GM12878 (cell line): Measurements from ENCODE around the gene CLEC2B. TPM values are rescaled to one million over a fixed set of nuclear protein-coding genes. Genes with fewer than 3 reads are reported as not detected.

ENCODE experiments used
- ATAC-seq: fragments of 200-7000 bp; cut with Tn5 transposase; 3 replicates; pipeline ENCODE4 v1.9.1; 2020; ENCODE audit warnings: mild to moderate bottlenecking, moderate library complexity
- BruUV-seq: library from RNA; stranded (reverse); fragments of 400-500 nt; replicated peaks from 2 replicates; lab custom pipeline; 2021; lab: Mats Ljungman, UMichigan
- CTCF ChIA-PET: fragments of 300-600 bp; sonication (Branson Sonifier 250); formaldehyde crosslinking; extraction: SDS; loops from one replicate; lab custom pipeline; 2021; ENCODE audit warnings: inconsistent platforms; lab: Yijun Ruan, JAX
- POLR2A ChIA-PET: fragments of 350-600 bp; formaldehyde crosslinking; extraction: SDS; loops from one replicate; lab custom pipeline; 2021; ENCODE audit warnings: inconsistent platforms; lab: Charles Lee
- RAD21 ChIA-PET: fragments of 300-600 bp; sonication (Branson Sonifier 250); formaldehyde crosslinking; loops from one replicate; lab custom pipeline; 2023; ENCODE audit warnings: antibody characterized with exemption; ENCODE audit not compliant: unreplicated experiment; lab: Charles Lee
- SMC1A ChIA-PET: fragments of 300-600 bp; sonication (Branson Sonifier 250); formaldehyde crosslinking; loops from one replicate; lab custom pipeline; 2023; ENCODE audit not compliant: unreplicated experiment, uncharacterized antibody; lab: Charles Lee
- DNase-seq: peaks from one replicate; pipeline ENCODE4 v3.0.0-alpha.2; 2011; ENCODE audit warnings: low read depth, low spot score
- FAIRE-seq: peaks from 3 replicates; lab custom pipeline; 2011; peaks lifted over from hg19 to GRCh38; lab: Jason Lieb, UNC
- H2AFZ ChIP-seq: 2 replicates; pipeline ENCODE4 v1.6.0; 2011; ENCODE audit warnings: low read depth, low read length, control low read depth; ENCODE audit not compliant: control insufficient read depth
- H3K27ac ChIP-seq: 2 replicates; pipeline ENCODE4 v1.5.1; 2011; ENCODE audit warnings: control low read depth; ENCODE audit not compliant: control insufficient read depth, insufficient read depth
- H3K27me3 ChIP-seq, 2 experiments: replicated peaks in 1 of 2; 2 replicates each; pipeline versions ENCODE4 v1.6.0 to v1.6.1; 2011; ENCODE audit warnings: low read length in 1 of 2; ENCODE audit not compliant: control insufficient read depth in 2 of 2, insufficient read depth in 2 of 2
- H3K36me3 ChIP-seq, 2 experiments: 2 replicates each; pipeline ENCODE4 v1.5.1; 2011; ENCODE audit warnings: low read length in 1 of 2; ENCODE audit not compliant: control insufficient read depth in 2 of 2, insufficient read depth in 2 of 2
- H3K4me1 ChIP-seq: 2 replicates; pipeline ENCODE4 v1.6.1; 2011; ENCODE audit warnings: mild to moderate bottlenecking, low read length, moderate library complexity, mixed read lengths; ENCODE audit not compliant: control insufficient read depth, insufficient read depth
- H3K4me2 ChIP-seq: 2 replicates; pipeline ENCODE4 v1.6.0; 2011; ENCODE audit warnings: control low read depth; ENCODE audit not compliant: control insufficient read depth, insufficient read depth
- H3K4me3 ChIP-seq: fragments of 200-600 bp; sonication (generic); 2 replicates; pipeline ENCODE4 v1.5.1; 2016
- H3K79me2 ChIP-seq: 2 replicates; pipeline ENCODE4 v1.6.0; 2011; ENCODE audit warnings: low read length; ENCODE audit not compliant: control insufficient read depth, insufficient read depth
- H3K9ac ChIP-seq: 2 replicates; pipeline ENCODE4 v1.8.0; 2011; ENCODE audit warnings: low read length, control low read depth, mixed read lengths; ENCODE audit not compliant: control insufficient read depth, insufficient read depth
- H3K9me3 ChIP-seq: replicated peaks from 3 replicates; pipeline ENCODE4 v1.5.1; 2011; ENCODE audit warnings: mild to moderate bottlenecking, low read length; ENCODE audit not compliant: control insufficient read depth, insufficient read depth
- H4K20me1 ChIP-seq: 2 replicates; pipeline ENCODE4 v1.6.0; 2011; ENCODE audit not compliant: control insufficient read depth, insufficient read depth
- CHD1 ChIP-seq: IDR thresholded peaks from 2 replicates; pipeline ENCODE4 v1.6.1; 2012; ENCODE audit warnings: low read depth, low read length, improper control_type of control experiment
- MEF2B ChIP-seq: fragments of 450-650 bp; IDR thresholded peaks from 2 replicates; pipeline ENCODE4 v1.6.1; 2018; ENCODE audit warnings: mild to moderate bottlenecking, moderate library complexity; ENCODE audit not compliant: partially characterized antibody, poor library complexity, severe bottlenecking
- NR2C2 ChIP-seq: IDR thresholded peaks from 2 replicates; pipeline ENCODE4 v1.6.1; 2011; ENCODE audit warnings: borderline replicate concordance, low read depth; ENCODE audit not compliant: control insufficient read depth, insufficient read length
- PML ChIP-seq: IDR thresholded peaks from 2 replicates; pipeline ENCODE4 v1.6.1; 2012; ENCODE audit warnings: low read length, inconsistent platforms
- POLR2AphosphoS2 ChIP-seq: IDR thresholded peaks from 2 replicates; pipeline ENCODE4 v1.6.1; 2011; ENCODE audit warnings: low read depth, mild to moderate bottlenecking, low read length, improper control_type of control experiment, moderate library complexity
- SREBF1 ChIP-seq: IDR thresholded peaks from 2 replicates; pipeline ENCODE4 v1.6.1; 2012; ENCODE audit warnings: mild to moderate bottlenecking, low read length
- WGBS: methylation state at CpG from one replicate; pipeline ENCODE4 v1.1.6; 2016; ENCODE audit warnings: low lambda C conversion rate; ENCODE audit not compliant: insufficient replicate concordance, insufficient coverage; ENCODE audit errors: missing lambda C conversion rate; 5-methylcytosine and 5-hydroxymethylcytosine counted together
- in situ Hi-C: fragments of 300-500 bp; cut with MboI; formaldehyde crosslinking; loops from 9 replicates; pipeline ENCODE4 v1.14.3; 2018; ENCODE audit warnings: mixed read lengths
- intact Hi-C: fragments of 100-400 bp; cut with micrococcal nuclease; formaldehyde crosslinking; loops from one replicate; pipeline ENCODE4 v1.14.2; 2022; ENCODE audit not compliant: unreplicated experiment
- polyA plus RNA-seq, 11 experiments: library from polyadenylated mRNA; depleted of rRNA in 4 of 11; unstranded in 6 of 11; stranded (reverse) in 5 of 11; fragments of >200 nt; fragmentation: Nextera tagmentation in 4 of 11; fragmentation: Illumina TruSeq in 1 of 11; extraction: Ambion mirVana in 4 of 11; extraction: Trizol in 1 of 11; gene quantifications; 1 replicate in 1 of 11; 2 replicates in 10 of 11; pipeline versions ENCODE4 v1.2.1 to v1.2.3, GENCODE V29; 2011 to 2016; ENCODE audit warnings: inconsistent platforms in 2 of 11, missing spikeins in 2 of 11, low read depth in 1 of 11
- total RNA-seq, 4 experiments: library from RNA; depleted of rRNA in 3 of 4; stranded (reverse); fragments of >200 nt in 3 of 4; fragmentation: Illumina TruSeq in 1 of 4; extraction: Trizol in 1 of 4; gene quantifications; 2 replicates each; pipeline versions ENCODE4 v1.2.1 to v1.2.3, GENCODE V29; 2013 to 2021
- TF ChIP-seq, protein P1 (sequence below): fragments of 450-650 bp; formaldehyde crosslinking; IDR thresholded peaks from 2 replicates; pipeline ENCODE4 v1.4.0; 2020; ENCODE audit warnings: mild to moderate bottlenecking, moderate library complexity
- TF ChIP-seq, protein P2 (sequence below): fragments of 450-650 bp; formaldehyde crosslinking; IDR thresholded peaks from 2 replicates; pipeline ENCODE4 v1.4.0; 2022; ENCODE audit warnings: mild to moderate bottlenecking, moderate library complexity
- TF ChIP-seq, protein P3 (sequence below): IDR thresholded peaks from 2 replicates; pipeline ENCODE4 v1.6.1; 2011; ENCODE audit warnings: mild to moderate bottlenecking, low read depth, low read length, moderate library complexity; ENCODE audit not compliant: insufficient replicate concordance
- TF ChIP-seq, protein P4 (sequence below): fragments of 450-650 bp; IDR thresholded peaks from 2 replicates; pipeline ENCODE4 v1.6.1; 2017; ENCODE audit warnings: antibody characterized with exemption, mild to moderate bottlenecking, moderate library complexity

The CLEC2B gene
- total and polyA plus RNA-seq, 10 of the 15 experiments (the other 5 are each of a cell fraction or from before 2014, with no cell fraction given) = 7.1 to 21.6 (median 12.0) TPM

DNA sequence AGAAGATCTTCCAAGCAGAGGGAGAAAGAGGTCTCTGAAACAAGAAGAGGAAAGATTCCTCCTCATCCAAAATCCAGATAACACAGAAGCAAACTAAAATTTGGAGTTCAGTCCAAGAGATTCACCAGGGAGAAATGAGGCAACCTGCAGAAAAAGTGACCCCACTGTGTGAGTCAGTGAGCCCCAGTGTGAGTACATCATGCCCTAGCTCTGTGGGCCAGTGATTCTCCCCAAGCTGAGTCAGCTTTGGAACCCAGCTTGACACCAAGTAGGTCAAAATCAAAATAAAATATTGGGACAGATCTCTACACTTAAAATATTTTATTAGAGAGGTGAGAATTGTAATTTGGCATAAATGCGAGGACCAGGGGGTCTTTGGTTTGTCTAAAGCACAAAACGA, 17.2 kb downstream of the CLEC2B start:
- Histone ChIP-seq H3K36me3 (no peaks in the 10 kb centered on the region), H3K4me2 (no peak overlapping the region), H3K27ac (no peak overlapping the region), H3K79me2 (no peaks in the 10 kb centered on the region), H4K20me1 (no peaks in the 10 kb centered on the region), H3K4me1 (no peaks in the 10 kb centered on the region), H2AFZ (no peak overlapping the region), H3K4me3 (no peak overlapping the region), H3K27me3 (no peaks in the 10 kb centered on the region), H3K9me3 (no peaks in the 10 kb centered on the region), H3K9ac (no peak overlapping the region)
- WGBS = 7% methylated on average over 2 of the region's 2 CpGs
- no TSS peak for BruUV-seq
- no peak for ATAC-seq
- ChIA-PET CTCF (interaction anchor here (1.2 kb wide), 1 partner anchor 38 kb away, joined by 11 read pairs; no protein-coding TSS in a partner anchor), SMC1A (interaction anchor here (0.7 to 1.5 kb wide), 2 partner anchors 52 to 808 kb away, joined by 5 to 6 read pairs; no protein-coding TSS in a partner anchor), POLR2A (no interaction called here), RAD21 (no interaction called here)
- no peak for FAIRE-seq
- in situ Hi-C loops (no loop called here), intact Hi-C loops (no loop called here)
- no peak for DNase-seq
- TF ChIP-seq SREBF1 (no peak), MEF2B (no peak), CHD1 (no peak), POLR2AphosphoS2 (no peak), NR2C2 (no peak), PML (no peak)
- TF ChIP-seq, protein P1, sequence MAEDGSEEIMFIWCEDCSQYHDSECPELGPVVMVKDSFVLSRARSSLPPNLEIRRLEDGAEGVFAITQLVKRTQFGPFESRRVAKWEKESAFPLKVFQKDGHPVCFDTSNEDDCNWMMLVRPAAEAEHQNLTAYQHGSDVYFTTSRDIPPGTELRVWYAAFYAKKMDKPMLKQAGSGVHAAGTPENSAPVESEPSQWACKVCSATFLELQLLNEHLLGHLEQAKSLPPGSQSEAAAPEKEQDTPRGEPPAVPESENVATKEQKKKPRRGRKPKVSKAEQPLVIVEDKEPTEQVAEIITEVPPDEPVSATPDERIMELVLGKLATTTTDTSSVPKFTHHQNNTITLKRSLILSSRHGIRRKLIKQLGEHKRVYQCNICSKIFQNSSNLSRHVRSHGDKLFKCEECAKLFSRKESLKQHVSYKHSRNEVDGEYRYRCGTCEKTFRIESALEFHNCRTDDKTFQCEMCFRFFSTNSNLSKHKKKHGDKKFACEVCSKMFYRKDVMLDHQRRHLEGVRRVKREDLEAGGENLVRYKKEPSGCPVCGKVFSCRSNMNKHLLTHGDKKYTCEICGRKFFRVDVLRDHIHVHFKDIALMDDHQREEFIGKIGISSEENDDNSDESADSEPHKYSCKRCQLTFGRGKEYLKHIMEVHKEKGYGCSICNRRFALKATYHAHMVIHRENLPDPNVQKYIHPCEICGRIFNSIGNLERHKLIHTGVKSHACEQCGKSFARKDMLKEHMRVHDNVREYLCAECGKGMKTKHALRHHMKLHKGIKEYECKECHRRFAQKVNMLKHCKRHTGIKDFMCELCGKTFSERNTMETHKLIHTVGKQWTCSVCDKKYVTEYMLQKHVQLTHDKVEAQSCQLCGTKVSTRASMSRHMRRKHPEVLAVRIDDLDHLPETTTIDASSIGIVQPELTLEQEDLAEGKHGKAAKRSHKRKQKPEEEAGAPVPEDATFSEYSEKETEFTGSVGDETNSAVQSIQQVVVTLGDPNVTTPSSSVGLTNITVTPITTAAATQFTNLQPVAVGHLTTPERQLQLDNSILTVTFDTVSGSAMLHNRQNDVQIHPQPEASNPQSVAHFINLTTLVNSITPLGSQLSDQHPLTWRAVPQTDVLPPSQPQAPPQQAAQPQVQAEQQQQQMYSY = no peak
- TF ChIP-seq, protein P2, sequence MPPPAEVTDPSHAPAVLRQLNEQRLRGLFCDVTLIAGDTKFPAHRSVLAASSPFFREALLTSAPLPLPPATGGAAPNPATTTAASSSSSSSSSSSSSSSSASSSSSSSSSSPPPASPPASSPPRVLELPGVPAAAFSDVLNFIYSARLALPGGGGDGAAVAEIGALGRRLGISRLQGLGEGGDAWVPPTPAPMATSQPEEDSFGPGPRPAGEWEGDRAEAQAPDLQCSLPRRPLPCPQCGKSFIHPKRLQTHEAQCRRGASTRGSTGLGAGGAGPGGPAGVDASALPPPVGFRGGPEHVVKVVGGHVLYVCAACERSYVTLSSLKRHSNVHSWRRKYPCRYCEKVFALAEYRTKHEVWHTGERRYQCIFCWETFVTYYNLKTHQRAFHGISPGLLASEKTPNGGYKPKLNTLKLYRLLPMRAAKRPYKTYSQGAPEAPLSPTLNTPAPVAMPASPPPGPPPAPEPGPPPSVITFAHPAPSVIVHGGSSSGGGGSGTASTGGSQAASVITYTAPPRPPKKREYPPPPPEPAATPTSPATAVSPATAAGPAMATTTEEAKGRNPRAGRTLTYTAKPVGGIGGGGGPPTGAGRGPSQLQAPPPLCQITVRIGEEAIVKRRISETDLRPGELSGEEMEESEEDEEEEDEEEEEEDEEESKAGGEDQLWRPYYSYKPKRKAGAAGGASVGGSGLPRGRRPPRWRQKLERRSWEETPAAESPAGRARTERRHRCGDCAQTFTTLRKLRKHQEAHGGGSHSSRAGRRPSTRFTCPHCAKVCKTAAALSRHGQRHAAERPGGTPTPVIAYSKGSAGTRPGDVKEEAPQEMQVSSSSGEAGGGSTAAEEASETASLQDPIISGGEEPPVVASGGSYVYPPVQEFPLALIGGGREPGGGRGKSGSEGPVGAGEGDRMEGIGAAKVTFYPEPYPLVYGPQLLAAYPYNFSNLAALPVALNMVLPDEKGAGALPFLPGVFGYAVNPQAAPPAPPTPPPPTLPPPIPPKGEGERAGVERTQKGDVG (CRISPR knock-in tag) = no peak
- TF ChIP-seq, protein P3, sequence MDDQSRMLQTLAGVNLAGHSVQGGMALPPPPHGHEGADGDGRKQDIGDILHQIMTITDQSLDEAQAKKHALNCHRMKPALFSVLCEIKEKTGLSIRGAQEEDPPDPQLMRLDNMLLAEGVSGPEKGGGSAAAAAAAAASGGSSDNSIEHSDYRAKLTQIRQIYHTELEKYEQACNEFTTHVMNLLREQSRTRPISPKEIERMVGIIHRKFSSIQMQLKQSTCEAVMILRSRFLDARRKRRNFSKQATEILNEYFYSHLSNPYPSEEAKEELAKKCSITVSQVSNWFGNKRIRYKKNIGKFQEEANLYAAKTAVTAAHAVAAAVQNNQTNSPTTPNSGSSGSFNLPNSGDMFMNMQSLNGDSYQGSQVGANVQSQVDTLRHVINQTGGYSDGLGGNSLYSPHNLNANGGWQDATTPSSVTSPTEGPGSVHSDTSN = no peak
- TF ChIP-seq, protein P4, sequence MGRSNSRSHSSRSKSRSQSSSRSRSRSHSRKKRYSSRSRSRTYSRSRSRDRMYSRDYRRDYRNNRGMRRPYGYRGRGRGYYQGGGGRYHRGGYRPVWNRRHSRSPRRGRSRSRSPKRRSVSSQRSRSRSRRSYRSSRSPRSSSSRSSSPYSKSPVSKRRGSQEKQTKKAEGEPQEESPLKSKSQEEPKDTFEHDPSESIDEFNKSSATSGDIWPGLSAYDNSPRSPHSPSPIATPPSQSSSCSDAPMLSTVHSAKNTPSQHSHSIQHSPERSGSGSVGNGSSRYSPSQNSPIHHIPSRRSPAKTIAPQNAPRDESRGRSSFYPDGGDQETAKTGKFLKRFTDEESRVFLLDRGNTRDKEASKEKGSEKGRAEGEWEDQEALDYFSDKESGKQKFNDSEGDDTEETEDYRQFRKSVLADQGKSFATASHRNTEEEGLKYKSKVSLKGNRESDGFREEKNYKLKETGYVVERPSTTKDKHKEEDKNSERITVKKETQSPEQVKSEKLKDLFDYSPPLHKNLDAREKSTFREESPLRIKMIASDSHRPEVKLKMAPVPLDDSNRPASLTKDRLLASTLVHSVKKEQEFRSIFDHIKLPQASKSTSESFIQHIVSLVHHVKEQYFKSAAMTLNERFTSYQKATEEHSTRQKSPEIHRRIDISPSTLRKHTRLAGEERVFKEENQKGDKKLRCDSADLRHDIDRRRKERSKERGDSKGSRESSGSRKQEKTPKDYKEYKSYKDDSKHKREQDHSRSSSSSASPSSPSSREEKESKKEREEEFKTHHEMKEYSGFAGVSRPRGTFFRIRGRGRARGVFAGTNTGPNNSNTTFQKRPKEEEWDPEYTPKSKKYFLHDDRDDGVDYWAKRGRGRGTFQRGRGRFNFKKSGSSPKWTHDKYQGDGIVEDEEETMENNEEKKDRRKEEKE = no peak
